ENCODE data around the gene GSK3B.
A peak's percentile ranks its signal among the peaks of the same experiment; 100 is the strongest.

GSK3B gene

GRCh38 chr3:120095979-120096426 lies 1.8 kb upstream of the GSK3B start:
- H3K4me3 ChIP-seq (ENCODE audit: extremely low read depth, insufficient read depth, low read length, poor library complexity, severe bottlenecking) = peak overlapping the region; percentile 83
- H3K36me3 ChIP-seq (ENCODE audit: control insufficient read depth, insufficient read depth, low read length) = peaks cover 16% of the 10 kb centered on the region
- no peaks in the 10 kb centered on the region for H3K9me3 ChIP-seq (ENCODE audit: control insufficient read depth, low read length)
- H3K4me1 ChIP-seq (ENCODE audit: control insufficient read depth, insufficient read depth, low read length, poor library complexity, severe bottlenecking) = no peaks in the 10 kb centered on the region
- WGBS, 2 experiments (ENCODE audit: insufficient coverage in 2 of 2) = 0% methylated on average over 1 of the region's 1 CpG
- peak overlapping the region; percentile 100 for H3K27ac ChIP-seq (ENCODE audit: low read depth, low read length, severe bottlenecking)

GRCh38 chr3:120095226-120095978 lies 1.2 kb upstream of the GSK3B start:
- Histone ChIP-seq H3K9me3 (ENCODE audit: control insufficient read depth, low read length) (no peaks in the 10 kb centered on the region), H3K4me3 (ENCODE audit: extremely low read depth, insufficient read depth, low read length, poor library complexity, severe bottlenecking) (peak overlapping the region; percentile 83), H3K27ac (ENCODE audit: low read depth, low read length, severe bottlenecking) (peak overlapping the region; percentile 100), H3K4me1 (ENCODE audit: control insufficient read depth, insufficient read depth, low read length, poor library complexity, severe bottlenecking) (peaks cover under 1% of the 10 kb centered on the region), H3K36me3 (ENCODE audit: control insufficient read depth, insufficient read depth, low read length) (peaks cover 16% of the 10 kb centered on the region)
- 0% methylated on average over 40 to 57 of the region's 58 CpGs for WGBS, 2 experiments (ENCODE audit: insufficient coverage in 2 of 2)

- Histone ChIP-seq H3K27ac (ENCODE audit: low read depth, low read length, severe bottlenecking) (peak overlapping the region; percentile 100), H3K9me3 (ENCODE audit: control insufficient read depth, low read length) (no peaks in the 10 kb centered on the region), H3K4me1 (ENCODE audit: control insufficient read depth, insufficient read depth, low read length, poor library complexity, severe bottlenecking) (peaks cover 2% of the 10 kb centered on the region), H3K4me3 (ENCODE audit: extremely low read depth, insufficient read depth, low read length, poor library complexity, severe bottlenecking) (peak overlapping the region; percentile 83), H3K36me3 (ENCODE audit: control insufficient read depth, insufficient read depth, low read length) (peaks cover 16% of the 10 kb centered on the region)
- 1% methylated on average over 20 to 26 of the region's 31 CpGs for WGBS, 2 experiments (ENCODE audit: insufficient coverage in 2 of 2)
These were observed 554 bp upstream of the GSK3B start for GRCh38 chr3:120094776-120095225.

GRCh38 chr3:120093119-120093910 lies 932 bp downstream of the GSK3B start:
- Histone ChIP-seq H3K4me3 (ENCODE audit: extremely low read depth, insufficient read depth, low read length, poor library complexity, severe bottlenecking) (peak overlapping the region; percentile 83), H3K27ac (ENCODE audit: low read depth, low read length, severe bottlenecking) (peak overlapping the region; percentile 100), H3K36me3 (ENCODE audit: control insufficient read depth, insufficient read depth, low read length) (peaks cover 15% of the 10 kb centered on the region), H3K9me3 (ENCODE audit: control insufficient read depth, low read length) (no peaks in the 10 kb centered on the region), H3K4me1 (ENCODE audit: control insufficient read depth, insufficient read depth, low read length, poor library complexity, severe bottlenecking) (peaks cover 2% of the 10 kb centered on the region)
- WGBS, 2 experiments (ENCODE audit: insufficient coverage in 2 of 2) = 0 to 1% methylated on average over 3 to 9 of the region's 22 CpGs

- no CpG with 5 or more reads among the region's 1 CpG for WGBS, 2 experiments (ENCODE audit: insufficient coverage in 2 of 2)
- peaks cover 2% of the 10 kb centered on the region for H3K4me1 ChIP-seq (ENCODE audit: control insufficient read depth, insufficient read depth, low read length, poor library complexity, severe bottlenecking)
These were observed 1.8 kb downstream of the GSK3B start for GRCh38 chr3:120092474-120092873.

GRCh38 chr3:120090422-120090821 lies 3.8 kb downstream of the GSK3B start:
- WGBS, 2 experiments (ENCODE audit: insufficient coverage in 2 of 2) = 90 to 95% methylated on average over 1 of the region's 1 CpG

More at GRCh38 chr3:120092474-120092873, 1.8 kb downstream of the GSK3B start:
- H3K27ac ChIP-seq (ENCODE audit: low read depth, low read length, severe bottlenecking) = no peak overlapping the region
- peaks cover 8% of the 10 kb centered on the region for H3K36me3 ChIP-seq (ENCODE audit: control insufficient read depth, insufficient read depth, low read length)
- H3K9me3 ChIP-seq (ENCODE audit: control insufficient read depth, low read length) = no peaks in the 10 kb centered on the region
- H3K4me3 ChIP-seq (ENCODE audit: extremely low read depth, insufficient read depth, low read length, poor library complexity, severe bottlenecking) = peak overlapping the region; percentile 83

GRCh38 chr3:120089089-120089488 lies 5.2 kb downstream of the GSK3B start:
- Histone ChIP-seq H3K36me3 (ENCODE audit: control insufficient read depth, insufficient read depth, low read length) (peaks cover 8% of the 10 kb centered on the region), H3K9me3 (ENCODE audit: control insufficient read depth, low read length) (no peaks in the 10 kb centered on the region), H3K4me1 (ENCODE audit: control insufficient read depth, insufficient read depth, low read length, poor library complexity, severe bottlenecking) (peaks cover 2% of the 10 kb centered on the region), H3K4me3 (ENCODE audit: extremely low read depth, insufficient read depth, low read length, poor library complexity, severe bottlenecking) (no peak overlapping the region), H3K27ac (ENCODE audit: low read depth, low read length, severe bottlenecking) (no peak overlapping the region)
- 86 to 100% methylated on average over 1 to 3 of the region's 4 CpGs for WGBS, 2 experiments (ENCODE audit: insufficient coverage in 2 of 2)

More at GRCh38 chr3:120090422-120090821, 3.8 kb downstream of the GSK3B start:
- no peaks in the 10 kb centered on the region for H3K9me3 ChIP-seq (ENCODE audit: control insufficient read depth, low read length)
- H3K4me3 ChIP-seq (ENCODE audit: extremely low read depth, insufficient read depth, low read length, poor library complexity, severe bottlenecking) = peak overlapping the region; percentile 83
- H3K36me3 ChIP-seq (ENCODE audit: control insufficient read depth, insufficient read depth, low read length) = peaks cover 8% of the 10 kb centered on the region
- peaks cover 2% of the 10 kb centered on the region for H3K4me1 ChIP-seq (ENCODE audit: control insufficient read depth, insufficient read depth, low read length, poor library complexity, severe bottlenecking)
- H3K27ac ChIP-seq (ENCODE audit: low read depth, low read length, severe bottlenecking) = no peak overlapping the region

GRCh38 chr3:120088622-120089021 lies 5.6 kb downstream of the GSK3B start:
- no peaks in the 10 kb centered on the region for H3K9me3 ChIP-seq (ENCODE audit: control insufficient read depth, low read length)
- H3K27ac ChIP-seq (ENCODE audit: low read depth, low read length, severe bottlenecking) = no peak overlapping the region
- no peak overlapping the region for H3K4me3 ChIP-seq (ENCODE audit: extremely low read depth, insufficient read depth, low read length, poor library complexity, severe bottlenecking)
- 70% methylated on average over 2 of the region's 3 CpGs; no CpG with 5 or more reads in 1 of the 2 experiments for WGBS, 2 experiments (ENCODE audit: insufficient coverage in 2 of 2)
- H3K36me3 ChIP-seq (ENCODE audit: control insufficient read depth, insufficient read depth, low read length) = peaks cover 8% of the 10 kb centered on the region
- peaks cover 2% of the 10 kb centered on the region for H3K4me1 ChIP-seq (ENCODE audit: control insufficient read depth, insufficient read depth, low read length, poor library complexity, severe bottlenecking)

- peaks cover 23% of the 10 kb centered on the region for H3K36me3 ChIP-seq (ENCODE audit: control insufficient read depth, insufficient read depth, low read length)
- no peaks in the 10 kb centered on the region for H3K9me3 ChIP-seq (ENCODE audit: control insufficient read depth, low read length)
- no peaks in the 10 kb centered on the region for H3K4me1 ChIP-seq (ENCODE audit: control insufficient read depth, insufficient read depth, low read length, poor library complexity, severe bottlenecking)
- WGBS, 2 experiments (ENCODE audit: insufficient coverage in 2 of 2) = 80% methylated on average over 1 of the region's 3 CpGs; no CpG with 5 or more reads in 1 of the 2 experiments
- no peak overlapping the region for H3K4me3 ChIP-seq (ENCODE audit: extremely low read depth, insufficient read depth, low read length, poor library complexity, severe bottlenecking)
- no peak overlapping the region for H3K27ac ChIP-seq (ENCODE audit: low read depth, low read length, severe bottlenecking)
These were observed 12.5 kb downstream of the GSK3B start for GRCh38 chr3:120081719-120082118.

- Histone ChIP-seq H3K4me3 (ENCODE audit: extremely low read depth, insufficient read depth, low read length, poor library complexity, severe bottlenecking) (no peak overlapping the region), H3K9me3 (ENCODE audit: control insufficient read depth, low read length) (no peaks in the 10 kb centered on the region)
- WGBS, 2 experiments (ENCODE audit: insufficient coverage in 2 of 2) = 63 to 100% methylated on average over 2 of the region's 2 CpGs
These were observed 13.4 kb downstream of the GSK3B start for GRCh38 chr3:120080836-120081235.

More at GRCh38 chr3:120080836-120081235, 13.4 kb downstream of the GSK3B start:
- no peak overlapping the region for H3K27ac ChIP-seq (ENCODE audit: low read depth, low read length, severe bottlenecking)
- H3K36me3 ChIP-seq (ENCODE audit: control insufficient read depth, insufficient read depth, low read length) = peaks cover 23% of the 10 kb centered on the region
- H3K4me1 ChIP-seq (ENCODE audit: control insufficient read depth, insufficient read depth, low read length, poor library complexity, severe bottlenecking) = no peaks in the 10 kb centered on the region
